ENCODE measurements around the gene TEX35. TPM values are rescaled to one million over a fixed set of nuclear protein-coding genes. Genes with fewer than 3 reads are reported as not detected.

The TEX35 gene
- total and polyA plus RNA-seq, 3 donors from 2014 or later, result 32.1 to 131 (median 69.9) TPM

DNA sequence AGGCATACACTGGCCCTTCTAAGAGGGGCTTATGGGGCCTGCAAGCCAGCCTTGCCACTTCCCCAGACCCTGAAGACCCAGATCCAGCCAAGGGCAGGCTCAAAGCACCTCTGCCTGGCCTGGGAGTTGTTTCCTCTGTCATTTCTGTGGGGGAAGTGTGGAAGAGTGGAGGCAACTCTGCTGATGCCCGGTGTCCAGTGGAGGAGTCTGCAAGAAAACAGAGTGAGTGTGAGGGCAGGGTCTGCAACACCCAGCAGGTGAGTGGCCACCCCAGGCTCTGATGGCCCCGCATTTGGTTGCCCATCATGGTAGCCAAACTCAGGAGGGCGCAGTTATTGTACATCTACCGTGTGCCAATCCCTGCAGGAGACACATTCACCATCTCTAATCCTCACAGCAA lies 24.5 kb upstream of the TEX35 start:
- Histone ChIP-seq H3K36me3 (ENCODE audit: low read depth, missing control alignments) (no peaks in the 10 kb centered on the region), H3K4me3 (no peak overlapping the region), H3K27ac (no peak overlapping the region), H3K9me3 (no peaks in the 10 kb centered on the region), H3K4me1 (no peaks in the 10 kb centered on the region), H3K27me3 (no peaks in the 10 kb centered on the region)
- intact Hi-C loops (cut with DNase I; ENCODE audit: low total_unique reads), result no loop called here
- WGBS, 2 donors, result 86 to 92% methylated on average over 4 of the region's 4 CpGs
- TF ChIP-seq POLR2A (IDR thresholded peaks at IDR 0.05), result no peak
- TF ChIP-seq, protein P1, sequence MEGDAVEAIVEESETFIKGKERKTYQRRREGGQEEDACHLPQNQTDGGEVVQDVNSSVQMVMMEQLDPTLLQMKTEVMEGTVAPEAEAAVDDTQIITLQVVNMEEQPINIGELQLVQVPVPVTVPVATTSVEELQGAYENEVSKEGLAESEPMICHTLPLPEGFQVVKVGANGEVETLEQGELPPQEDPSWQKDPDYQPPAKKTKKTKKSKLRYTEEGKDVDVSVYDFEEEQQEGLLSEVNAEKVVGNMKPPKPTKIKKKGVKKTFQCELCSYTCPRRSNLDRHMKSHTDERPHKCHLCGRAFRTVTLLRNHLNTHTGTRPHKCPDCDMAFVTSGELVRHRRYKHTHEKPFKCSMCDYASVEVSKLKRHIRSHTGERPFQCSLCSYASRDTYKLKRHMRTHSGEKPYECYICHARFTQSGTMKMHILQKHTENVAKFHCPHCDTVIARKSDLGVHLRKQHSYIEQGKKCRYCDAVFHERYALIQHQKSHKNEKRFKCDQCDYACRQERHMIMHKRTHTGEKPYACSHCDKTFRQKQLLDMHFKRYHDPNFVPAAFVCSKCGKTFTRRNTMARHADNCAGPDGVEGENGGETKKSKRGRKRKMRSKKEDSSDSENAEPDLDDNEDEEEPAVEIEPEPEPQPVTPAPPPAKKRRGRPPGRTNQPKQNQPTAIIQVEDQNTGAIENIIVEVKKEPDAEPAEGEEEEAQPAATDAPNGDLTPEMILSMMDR (IDR thresholded peaks at IDR 0.05), result no peak
- DNase-seq, result no peak

DNA sequence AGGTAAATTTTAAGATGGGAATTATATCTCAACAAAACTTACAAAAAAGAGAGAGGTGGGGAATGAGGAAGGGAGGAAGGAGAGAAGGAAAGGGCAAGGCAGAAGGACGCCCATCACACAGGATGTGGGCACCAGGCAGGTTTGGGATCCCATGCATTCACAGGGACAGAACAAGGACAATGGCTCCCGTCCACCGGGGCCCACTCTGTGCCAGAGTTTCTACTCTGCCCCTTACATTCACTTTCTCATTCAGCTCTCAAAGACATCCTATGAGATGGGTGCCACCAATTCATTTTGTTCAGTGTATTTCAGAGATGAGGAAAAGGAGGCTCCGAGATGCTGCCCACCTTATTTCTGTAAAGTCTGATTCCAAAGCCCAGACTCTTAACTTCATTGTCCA lies 23.5 kb upstream of the TEX35 start:
- no peaks in the 10 kb centered on the region for H3K4me1 ChIP-seq
- intact Hi-C loops (cut with DNase I; ENCODE audit: low total_unique reads), result no loop called here
- no peak for DNase-seq
- 86 to 88% methylated on average over 4 of the region's 4 CpGs for WGBS, 2 donors
- H3K27me3 ChIP-seq, result no peaks in the 10 kb centered on the region
- no peak overlapping the region for H3K27ac ChIP-seq
- H3K4me3 ChIP-seq, result no peak overlapping the region
- H3K9me3 ChIP-seq, result no peaks in the 10 kb centered on the region
- H3K36me3 ChIP-seq (ENCODE audit: low read depth, missing control alignments), result no peaks in the 10 kb centered on the region
- TF ChIP-seq, protein P1 (IDR thresholded peaks at IDR 0.05), result no peak
- TF ChIP-seq POLR2A (IDR thresholded peaks at IDR 0.05), result no peak

DNA sequence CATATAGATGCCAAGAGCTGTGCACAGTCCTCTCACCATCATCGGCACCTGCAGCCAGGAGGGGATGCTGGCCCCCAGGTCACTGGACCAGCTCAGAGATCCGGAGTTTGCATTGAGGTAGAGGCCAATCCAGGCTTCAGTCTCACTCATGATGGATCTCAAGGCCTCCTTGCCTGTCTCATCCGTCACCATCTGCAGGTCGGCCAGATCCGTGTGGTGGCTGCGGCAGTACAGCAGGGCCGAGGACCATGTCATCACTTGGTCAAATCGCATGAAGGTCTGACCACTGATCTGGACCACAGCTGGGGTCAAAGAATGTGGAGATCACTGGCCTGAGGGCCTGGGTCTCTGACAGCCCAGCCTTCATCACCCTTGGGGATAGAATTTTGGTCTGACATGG lies 22.8 kb upstream of the TEX35 start:
- no peak overlapping the region for H3K27ac ChIP-seq
- H3K27me3 ChIP-seq, result no peaks in the 10 kb centered on the region
- no peak overlapping the region for H3K4me3 ChIP-seq
- no peaks in the 10 kb centered on the region for H3K4me1 ChIP-seq
- intact Hi-C loops (cut with DNase I; ENCODE audit: low total_unique reads), result no loop called here
- TF ChIP-seq POLR2A (IDR thresholded peaks at IDR 0.05), result no peak
- TF ChIP-seq, protein P1 (IDR thresholded peaks at IDR 0.05), result no peak
- no peaks in the 10 kb centered on the region for H3K9me3 ChIP-seq
- H3K36me3 ChIP-seq (ENCODE audit: low read depth, missing control alignments), result no peaks in the 10 kb centered on the region
- WGBS, 2 donors, result 98 to 100% methylated on average over 1 to 8 of the region's 8 CpGs
- DNase-seq, result no peak

DNA sequence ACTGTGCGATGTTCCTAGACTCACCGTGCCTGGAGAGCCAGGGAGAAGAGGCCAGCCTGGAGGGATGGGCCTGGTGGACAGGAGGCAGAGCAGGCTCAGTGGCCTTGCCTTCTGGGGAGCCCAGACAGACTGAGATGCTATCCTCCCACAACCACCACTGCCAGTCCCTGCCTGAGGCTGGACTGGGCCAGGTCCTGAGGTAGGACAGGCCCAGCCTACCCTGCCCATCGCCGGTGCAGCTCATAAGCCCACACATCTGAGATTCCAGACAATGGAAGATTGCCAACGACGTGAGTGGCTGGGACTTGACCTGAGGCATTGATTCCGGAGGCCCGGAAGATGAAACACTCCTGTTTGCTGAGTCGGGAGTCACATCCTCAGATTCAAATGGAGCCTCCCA lies 21.9 kb upstream of the TEX35 start:
- 79 to 93% methylated on average over 6 to 9 of the region's 9 CpGs for WGBS, 2 donors
- Histone ChIP-seq H3K36me3 (ENCODE audit: low read depth, missing control alignments) (no peaks in the 10 kb centered on the region), H3K27ac (no peak overlapping the region), H3K27me3 (no peaks in the 10 kb centered on the region), H3K4me3 (no peak overlapping the region), H3K4me1 (no peaks in the 10 kb centered on the region), H3K9me3 (no peaks in the 10 kb centered on the region)
- no peak for DNase-seq
- intact Hi-C loops (cut with DNase I; ENCODE audit: low total_unique reads), result no loop called here
- TF ChIP-seq, protein P1 (IDR thresholded peaks at IDR 0.05), result no peak
- no peak for TF ChIP-seq POLR2A (IDR thresholded peaks at IDR 0.05)

DNA sequence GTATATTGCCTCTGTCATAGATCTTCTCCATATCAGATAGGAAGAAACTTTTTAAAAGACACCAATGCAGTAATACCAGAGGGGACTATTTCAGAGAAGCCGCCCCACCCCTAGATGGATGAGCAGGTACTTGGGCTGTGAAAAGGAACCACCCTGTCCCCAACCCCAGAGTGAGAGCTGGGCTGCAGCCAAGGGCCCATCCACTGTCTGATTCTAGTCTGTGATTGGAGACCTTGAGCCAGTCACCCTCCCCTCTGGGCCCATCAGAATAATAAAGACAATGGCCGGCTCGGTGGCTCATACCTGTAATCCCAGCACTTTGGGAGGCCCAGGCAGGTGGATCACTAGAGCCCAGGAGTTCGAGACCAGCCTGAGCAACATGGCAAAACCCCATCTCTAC lies 21.2 kb upstream of the TEX35 start:
- H3K36me3 ChIP-seq (ENCODE audit: low read depth, missing control alignments), result no peaks in the 10 kb centered on the region
- intact Hi-C loops (cut with DNase I; ENCODE audit: low total_unique reads), result no loop called here
- H3K27ac ChIP-seq, result no peak overlapping the region
- no peaks in the 10 kb centered on the region for H3K27me3 ChIP-seq
- DNase-seq, result no peak
- no peaks in the 10 kb centered on the region for H3K4me1 ChIP-seq
- TF ChIP-seq POLR2A (IDR thresholded peaks at IDR 0.05), result no peak
- TF ChIP-seq, protein P1 (IDR thresholded peaks at IDR 0.05), result no peak
- H3K9me3 ChIP-seq, result no peaks in the 10 kb centered on the region
- 90 to 95% methylated on average over 4 of the region's 4 CpGs for WGBS, 2 donors
- no peak overlapping the region for H3K4me3 ChIP-seq

All from testis (tissue), 3 donors.